GM19468 (cell line): ENCODE measurements around the gene TPCN1.

Experiments
- ATAC-seq: cut with Tn5 transposase; IDR thresholded peaks from one replicate; pipeline ENCODE4 v1.9.1; 2021; ENCODE audit warnings: mild to moderate bottlenecking, moderate library complexity, moderate number of reproducible peaks; ENCODE audit not compliant: unreplicated experiment; ENCODE audit errors: extremely low read depth

The TPCN1 gene

DNA sequence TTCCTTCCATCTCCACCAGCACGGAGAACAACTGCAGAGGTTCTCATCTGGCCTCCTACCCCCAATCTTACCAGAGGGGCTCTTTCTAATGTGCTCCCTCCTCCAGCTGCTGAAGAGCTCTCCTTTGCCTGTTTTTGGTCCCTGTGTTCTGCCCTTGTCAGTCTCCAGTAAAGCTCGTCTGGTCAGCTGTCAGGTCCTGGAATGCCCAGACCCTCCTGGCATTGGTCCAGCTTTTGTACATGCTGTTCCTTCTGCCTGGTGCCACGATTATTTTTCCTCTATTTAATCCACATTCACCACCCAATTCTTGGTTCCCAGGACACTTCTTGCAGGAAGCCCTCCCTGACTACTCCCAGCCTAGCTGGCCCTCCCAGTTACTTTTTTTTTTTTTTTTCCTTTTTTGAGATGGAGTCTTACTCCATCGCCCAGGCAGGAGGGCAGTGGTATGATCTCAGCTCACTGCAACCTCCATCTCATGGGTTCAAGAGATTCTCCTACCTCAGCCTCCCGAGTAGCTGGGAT lies 107.2 kb downstream of the TPCN1 start:
- ATAC-seq = no peak

DNA sequence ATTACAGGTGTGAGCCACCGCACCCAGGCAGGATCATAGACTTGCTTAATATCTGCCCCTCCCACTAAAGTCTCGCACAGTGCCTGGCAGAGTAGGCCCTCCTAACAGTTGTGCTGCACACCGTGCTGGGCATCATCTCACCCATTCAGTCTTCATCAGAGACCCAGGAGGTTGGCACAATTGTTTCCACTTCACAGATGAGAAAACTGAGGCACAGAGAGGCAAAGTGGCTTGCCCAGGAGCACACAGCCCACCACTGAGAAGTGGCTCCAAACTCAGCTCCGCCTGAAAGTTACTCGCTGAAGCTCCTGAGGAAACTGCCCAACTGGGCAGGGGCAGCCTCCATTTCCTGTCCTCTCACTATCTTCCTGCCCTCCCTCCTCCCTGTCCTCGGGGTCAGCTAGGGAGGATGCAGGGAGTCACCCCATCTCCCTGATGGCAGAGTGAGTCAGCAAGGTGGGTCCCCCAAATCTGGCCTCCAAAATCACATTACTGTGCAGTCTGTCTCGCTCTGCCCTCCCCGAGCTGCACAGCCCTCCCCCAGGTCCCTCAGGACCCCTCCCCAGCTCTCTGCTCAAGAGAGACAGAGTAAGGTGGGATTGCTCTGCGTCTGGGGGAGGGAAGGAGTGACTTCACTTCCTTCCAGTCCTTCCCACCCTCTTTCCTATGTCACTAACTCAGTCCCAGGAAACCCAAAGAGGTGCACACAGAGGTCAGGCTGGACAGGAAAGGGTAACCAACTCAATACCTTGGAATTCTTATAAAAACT lies 107.9 kb downstream of the TPCN1 start:
- no peak for ATAC-seq

DNA sequence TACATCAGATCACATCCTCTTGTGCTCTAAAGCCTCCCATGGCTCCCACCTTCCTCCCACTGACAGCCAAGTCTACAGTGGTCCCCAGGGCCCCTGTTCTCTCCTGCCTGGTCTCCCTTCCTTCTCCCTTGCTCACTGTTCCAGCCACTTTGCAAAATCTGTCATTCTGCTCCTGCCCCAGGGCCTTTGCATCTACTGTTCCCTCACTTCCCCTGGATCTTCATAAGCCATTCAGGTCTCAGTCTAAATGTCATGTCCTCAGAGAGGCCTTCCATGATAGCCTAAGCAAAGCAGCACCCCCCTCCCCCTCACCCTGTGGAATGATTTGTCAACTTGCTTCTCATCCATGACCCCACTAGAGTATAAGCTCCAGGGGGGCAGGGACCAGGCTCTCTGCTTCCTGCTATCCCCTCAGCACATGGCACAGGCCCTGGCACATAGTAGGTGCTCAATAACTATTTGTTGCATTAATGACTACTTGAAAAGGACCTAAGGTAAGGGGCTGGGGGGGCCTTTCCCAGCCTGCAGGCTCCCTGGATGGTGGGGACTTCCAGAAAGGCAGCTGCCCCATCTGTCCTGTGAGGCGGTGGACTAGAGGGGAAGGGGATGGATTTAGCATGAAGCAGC lies 108.6 kb downstream of the TPCN1 start:
- ATAC-seq = no peak

DNA sequence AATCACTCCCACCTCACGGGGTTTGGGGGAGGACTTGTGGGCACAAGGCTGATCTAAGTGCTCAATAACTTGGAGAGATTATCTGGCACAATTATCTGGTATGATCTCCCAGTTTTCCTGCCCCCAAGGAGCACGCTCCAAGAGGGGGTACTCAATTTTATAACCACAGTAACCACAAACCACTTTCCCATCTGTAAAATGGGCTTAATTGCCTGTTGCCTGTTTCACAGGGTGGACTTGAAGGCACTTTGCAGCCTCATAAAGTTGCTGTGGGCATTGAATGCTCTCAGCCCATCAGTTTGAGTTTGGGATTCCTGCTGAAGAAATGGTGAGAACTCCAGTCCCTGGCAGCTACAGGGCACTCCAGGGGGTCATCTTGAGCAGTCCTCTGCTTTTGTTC lies 109.2 kb downstream of the TPCN1 start:
- ATAC-seq = no peak

DNA sequence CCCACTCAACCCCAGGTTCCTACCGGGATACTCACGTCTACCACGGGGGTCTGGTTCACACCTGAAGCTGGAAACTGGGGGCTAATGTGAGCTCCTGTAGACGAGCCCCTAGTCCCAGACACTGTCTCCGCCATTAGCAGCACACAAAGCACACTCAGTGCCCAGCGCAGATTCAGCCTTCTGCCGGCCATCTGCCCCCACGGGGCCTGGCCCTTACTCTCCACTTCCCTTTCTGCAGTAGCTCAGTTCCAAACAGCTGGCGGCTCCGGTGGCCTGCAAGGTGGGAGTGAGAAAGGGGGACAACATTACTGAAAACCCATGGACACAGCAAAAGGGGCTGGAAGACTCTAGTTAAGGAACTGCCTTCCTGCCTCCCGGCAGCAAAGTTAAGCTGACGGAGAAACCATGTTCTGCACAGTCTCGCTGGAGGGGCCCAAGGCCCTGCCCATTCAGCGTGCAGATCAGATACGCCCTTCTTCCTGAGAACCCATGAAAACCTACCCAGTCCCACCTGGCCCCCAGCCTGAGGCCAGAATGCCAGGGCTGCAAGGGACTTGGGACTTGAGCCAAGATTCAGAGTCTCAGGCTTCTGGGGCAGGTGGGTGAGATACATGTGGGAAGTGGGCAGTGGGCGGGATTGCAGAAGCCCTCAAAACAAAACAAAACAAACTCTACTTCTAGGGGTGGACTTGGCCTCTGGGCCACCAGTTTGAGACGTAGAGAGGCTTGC lies 111.6 kb downstream of the TPCN1 start:
- ATAC-seq = no peak

DNA sequence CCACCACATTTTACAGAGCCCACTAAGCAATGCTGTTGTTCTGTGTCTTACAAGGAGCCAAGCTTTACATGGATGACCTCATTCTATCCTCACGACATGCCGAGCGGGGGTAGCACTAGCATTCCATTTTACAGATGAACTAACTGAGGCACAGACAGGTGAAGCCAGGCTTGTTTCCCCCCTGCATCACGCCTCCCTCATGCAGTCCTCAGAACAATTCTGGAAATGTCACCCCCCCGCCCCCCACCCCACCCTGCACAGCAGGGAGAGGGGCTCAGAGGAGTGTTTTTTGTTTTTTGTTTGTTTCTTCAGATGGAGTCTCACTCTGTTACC lies 112.1 kb downstream of the TPCN1 start:
- no peak for ATAC-seq

DNA sequence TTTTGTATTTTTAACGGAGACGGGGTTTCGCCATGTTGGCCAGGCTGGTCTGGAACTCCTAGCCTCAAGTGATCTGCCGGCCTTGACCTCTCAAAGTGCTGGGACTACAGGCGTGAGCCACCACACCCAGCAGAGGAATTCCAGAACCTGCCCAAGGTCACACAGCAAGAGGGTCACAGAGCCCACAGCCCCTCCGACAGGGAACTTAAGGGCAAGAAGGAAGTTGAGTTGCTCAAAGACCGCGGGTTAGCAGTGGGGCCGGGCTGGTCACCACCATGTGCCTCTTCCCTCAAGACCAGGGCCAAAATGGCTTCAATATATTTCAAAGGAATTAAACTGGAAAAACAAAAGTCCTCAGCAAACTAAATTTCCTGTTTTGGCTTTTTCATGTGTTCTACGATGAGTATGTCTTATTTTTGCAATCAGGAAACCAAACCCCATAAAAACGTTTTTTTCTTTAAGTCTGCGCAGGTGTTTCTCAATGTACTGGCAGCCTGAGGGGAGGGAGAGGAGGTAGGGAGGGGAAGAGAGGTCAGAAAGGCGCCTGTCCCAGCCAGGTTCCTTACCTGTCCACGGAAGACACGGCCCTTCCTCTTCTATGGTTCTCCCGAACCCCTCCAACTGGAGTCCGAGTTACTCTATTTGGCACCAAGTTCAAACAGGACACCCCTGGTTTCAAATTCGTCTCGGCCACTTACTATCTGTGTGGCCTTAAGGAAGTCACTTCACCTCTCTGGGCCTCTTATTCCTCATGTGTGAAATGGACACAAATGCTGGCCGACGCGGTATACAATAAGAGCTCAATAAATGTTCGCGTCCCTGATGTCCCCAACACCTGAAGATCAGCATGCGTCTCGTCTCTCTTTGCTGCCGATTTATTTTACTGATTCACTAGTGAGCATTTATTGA lies 112.9 kb downstream of the TPCN1 start:
- ATAC-seq = no peak

DNA sequence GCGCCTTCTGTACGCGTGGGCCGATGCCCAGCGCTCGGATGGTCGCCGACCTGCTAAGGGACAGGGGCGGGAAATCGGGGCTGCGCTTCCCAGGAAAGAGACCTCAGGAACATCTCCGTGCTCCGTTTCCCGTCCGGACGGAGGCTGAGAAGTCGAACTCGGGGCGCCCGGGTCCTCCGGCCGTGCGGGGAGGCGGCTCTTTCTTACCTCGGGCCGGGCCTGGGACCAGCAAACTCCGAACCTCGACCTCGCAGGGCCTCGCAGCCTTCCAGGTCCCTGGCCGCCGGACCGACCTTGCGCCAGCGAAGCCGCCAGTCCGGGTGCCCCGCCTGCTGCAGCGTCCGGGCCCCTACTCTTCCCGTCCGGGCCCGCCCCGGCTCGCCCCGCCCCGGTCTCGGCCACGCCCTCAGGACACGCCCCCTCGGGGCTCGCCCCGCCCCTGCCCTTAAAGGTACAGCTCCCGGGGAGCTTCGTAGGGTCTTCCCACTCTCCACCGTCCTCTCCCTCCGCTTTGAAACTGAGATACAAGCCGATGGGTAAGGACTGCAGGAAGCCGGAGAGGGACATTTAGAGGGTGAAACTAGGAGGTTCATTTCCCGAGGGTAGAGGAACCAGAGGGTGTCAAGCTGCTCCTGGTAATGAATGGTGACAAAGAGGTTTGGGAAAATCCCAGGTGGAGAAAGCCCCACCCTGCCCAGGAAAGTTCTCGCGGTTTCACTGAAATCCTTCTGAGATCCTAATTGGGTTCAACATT lies 113.7 kb downstream of the TPCN1 start, which contains the start of gene SLC8B1:
SLC8B1 (minus strand) TSS at position 324 of the 754 bp plus-strand sequence. CDS start 2,231 bp downstream, outside the sequence.
- ATAC-seq = peak; percentile 70

DNA sequence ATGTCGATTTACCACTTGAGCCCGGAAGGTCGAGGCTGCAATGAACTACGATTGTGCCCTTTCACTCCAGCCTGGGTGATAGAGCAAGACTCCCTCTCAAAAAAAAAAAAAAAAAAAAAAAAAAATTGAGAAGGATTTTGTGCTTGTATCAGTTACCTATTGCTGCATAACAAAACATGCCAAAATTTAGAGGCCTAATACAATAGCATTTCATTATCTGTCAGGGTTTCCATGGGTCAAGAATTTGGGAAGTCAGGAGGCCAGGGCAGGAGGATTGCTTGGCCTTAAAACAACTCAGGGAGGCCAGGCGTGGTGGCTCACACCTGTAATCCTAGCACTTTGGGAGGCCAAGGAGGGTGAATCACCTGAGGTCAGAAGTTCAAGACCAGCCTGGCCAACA lies 118.3 kb downstream of the TPCN1 start:
- no peak for ATAC-seq

DNA sequence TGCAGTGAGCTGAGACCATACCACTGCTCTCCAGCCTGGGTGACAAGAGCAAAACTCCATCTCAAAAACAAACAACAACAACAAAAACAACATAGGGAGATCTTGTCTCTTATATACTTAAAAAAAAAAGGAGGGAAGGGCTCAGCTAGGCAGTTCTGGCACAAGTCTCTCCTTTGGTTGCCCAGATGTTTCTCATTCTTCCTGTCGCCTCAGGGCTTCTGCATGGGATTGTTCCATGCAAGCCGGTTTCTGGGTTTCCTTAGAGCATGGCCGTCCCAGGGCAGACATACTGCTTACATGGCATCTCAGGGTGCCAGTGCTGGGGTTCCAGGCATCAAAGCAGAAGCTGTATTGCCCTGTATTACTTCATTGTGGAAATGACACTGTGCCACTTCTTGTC lies 118.8 kb downstream of the TPCN1 start:
- no peak for ATAC-seq

DNA sequence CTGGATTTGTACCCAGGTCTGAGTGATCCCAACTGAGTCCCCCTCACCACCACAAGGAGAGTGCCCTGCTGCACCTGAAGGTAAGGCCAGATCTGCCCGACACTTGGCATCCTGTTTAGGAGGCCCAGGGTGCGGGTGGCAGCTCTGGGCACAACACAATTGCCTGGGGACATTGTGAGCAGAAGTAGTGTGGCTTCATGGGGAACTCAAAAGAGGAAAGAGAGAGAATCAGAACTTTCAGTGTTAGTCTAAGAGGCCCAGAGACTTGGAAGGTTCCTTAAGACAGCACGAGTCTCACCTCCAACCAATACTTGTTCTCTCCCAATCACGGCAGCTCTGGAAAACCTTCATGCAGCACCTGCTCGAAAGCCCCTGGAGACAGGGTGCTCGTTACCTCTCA lies 120.3 kb downstream of the TPCN1 start:
- ATAC-seq = no peak

DNA sequence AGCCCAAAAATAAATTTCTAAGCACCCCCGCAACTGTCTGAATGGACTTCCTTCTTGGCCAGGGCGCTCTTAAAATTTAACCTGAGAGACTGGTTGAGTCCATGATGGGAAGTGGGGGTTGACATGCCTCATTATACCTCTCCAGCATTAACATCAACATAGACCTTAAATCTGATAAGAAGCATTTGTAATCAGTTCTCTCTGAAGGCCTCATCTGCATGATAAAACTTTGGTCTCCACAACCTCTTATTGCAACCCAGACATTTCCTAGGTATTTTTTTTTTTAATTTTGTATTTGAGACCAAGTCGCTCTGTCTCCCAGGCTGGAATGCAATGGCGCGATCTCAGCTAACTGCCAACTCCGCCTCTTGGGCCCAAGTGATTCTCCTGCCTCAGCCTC lies 124.1 kb downstream of the TPCN1 start:
- no peak for ATAC-seq

DNA sequence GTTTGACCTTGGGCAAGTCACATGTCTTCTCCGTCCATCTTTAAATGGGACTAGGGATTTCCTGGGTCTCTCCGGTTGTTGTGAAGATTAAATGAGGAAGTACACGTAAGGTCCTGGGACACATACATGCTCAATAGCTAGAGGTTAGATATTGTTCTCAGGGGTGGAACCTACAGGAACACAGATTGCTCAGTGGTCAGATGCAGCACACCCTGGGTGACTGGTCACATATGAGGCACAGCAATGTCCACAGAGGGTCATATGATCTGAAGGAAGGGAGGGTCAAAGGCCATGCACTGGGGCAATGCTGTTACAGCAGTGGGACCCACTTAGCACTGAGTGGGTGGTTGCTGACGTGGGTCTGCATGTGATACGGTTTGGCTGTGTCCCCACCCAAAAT lies 125.1 kb downstream of the TPCN1 start:
- ATAC-seq = no peak

DNA sequence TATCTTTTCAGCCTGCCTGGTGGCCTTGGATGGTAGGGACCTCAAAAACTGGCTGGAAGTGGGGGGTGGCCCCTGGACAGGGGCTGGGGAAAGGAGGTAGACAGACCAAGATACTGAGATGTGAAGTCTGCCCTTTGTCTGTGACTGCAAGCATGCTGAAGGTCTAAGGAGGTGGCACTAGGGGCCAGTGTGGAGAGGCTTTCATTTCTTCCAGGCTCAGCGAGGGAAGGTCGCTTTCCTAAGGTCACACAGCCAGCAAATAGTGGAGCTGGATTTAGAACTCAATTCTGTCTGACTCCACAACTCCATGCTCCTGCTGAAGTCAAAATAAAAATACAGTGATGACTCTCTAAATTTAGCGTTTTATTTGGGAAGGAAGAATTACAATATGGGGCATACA lies 125.8 kb downstream of the TPCN1 start:
- no peak for ATAC-seq

DNA sequence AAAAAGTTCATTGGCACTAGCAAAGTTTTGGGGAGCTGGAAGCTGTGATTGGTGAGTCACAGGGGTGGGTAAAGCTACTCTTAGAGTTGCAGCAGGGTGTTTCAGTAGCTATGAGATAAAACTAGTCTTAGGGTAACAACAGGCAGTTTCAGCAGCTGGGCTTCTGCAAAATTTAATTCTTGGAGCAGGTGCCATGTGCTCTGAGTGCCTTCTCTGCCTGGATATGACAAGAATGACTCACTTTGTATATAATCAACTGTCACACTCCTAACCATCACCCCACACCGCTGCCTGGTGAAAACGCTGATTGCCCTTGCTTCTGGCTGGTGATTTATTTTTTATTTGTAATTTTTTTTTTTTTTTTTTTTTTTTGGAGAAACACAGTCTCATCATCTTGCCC lies 126.6 kb downstream of the TPCN1 start:
- no peak for ATAC-seq
